ENCODE data around the gene KIAA1755. TPM values are rescaled to one million over a fixed set of nuclear protein-coding genes. Genes with fewer than 3 reads are reported as not detected.

Gene KIAA1755
- total and polyA plus RNA-seq, 3 experiments from 2014 or later = not detected

- no peak overlapping the region for H3K4me3 Mint-ChIP-seq
- no peaks in the 10 kb centered on the region for H3K4me1 Mint-ChIP-seq
- Histone ChIP-seq H3K9me3 (ENCODE audit: low read length) (no peaks in the 10 kb centered on the region), H3K27me3 (ENCODE audit: insufficient read depth, low read length, poor library complexity, severe bottlenecking) (no peaks in the 10 kb centered on the region), H3K4me3 (ENCODE audit: low read length) (no peak overlapping the region), H3K36me3 (ENCODE audit: insufficient read depth, low read length) (no peaks in the 10 kb centered on the region), H3K27ac (ENCODE audit: low read depth, low read length) (no peak overlapping the region), H3K4me1 (ENCODE audit: insufficient read depth, low read length) (no peaks in the 10 kb centered on the region)
- CTCF ChIA-PET = no interaction called here
- H3K27me3 Mint-ChIP-seq = peaks cover 3 to 20% of the 10 kb centered on the region in 2 donors
- H3K27ac Mint-ChIP-seq = no peak overlapping the region
- H3K9me3 Mint-ChIP-seq = no peaks in the 10 kb centered on the region
- H3K36me3 Mint-ChIP-seq = no peaks in the 10 kb centered on the region
- no peak for DNase-seq
- POLR2A ChIA-PET = no interaction called here
These were observed 65.0 kb downstream of the KIAA1755 start for GRCh38 chr20:38195521-38195920.

GRCh38 chr20:38194971-38195504, 65.5 kb downstream of the KIAA1755 start:
- no peaks in the 10 kb centered on the region for H3K9me3 Mint-ChIP-seq
- H3K4me3 Mint-ChIP-seq = no peak overlapping the region
- no peak overlapping the region for H3K27ac Mint-ChIP-seq
- H3K27me3 ChIP-seq (ENCODE audit: insufficient read depth, low read length, poor library complexity, severe bottlenecking) = no peaks in the 10 kb centered on the region
- no peaks in the 10 kb centered on the region for H3K4me1 ChIP-seq (ENCODE audit: insufficient read depth, low read length)
- H3K36me3 Mint-ChIP-seq = no peaks in the 10 kb centered on the region
- CTCF ChIA-PET = no interaction called here
- no peaks in the 10 kb centered on the region for H3K4me1 Mint-ChIP-seq
- no peak overlapping the region for H3K27ac ChIP-seq (ENCODE audit: low read depth, low read length)
- POLR2A ChIA-PET = no interaction called here
- no peak overlapping the region for H3K4me3 ChIP-seq (ENCODE audit: low read length)
- H3K9me3 ChIP-seq (ENCODE audit: low read length) = no peaks in the 10 kb centered on the region
- peaks cover 3 to 20% of the 10 kb centered on the region in 2 donors for H3K27me3 Mint-ChIP-seq
- H3K36me3 ChIP-seq (ENCODE audit: insufficient read depth, low read length) = no peaks in the 10 kb centered on the region
- DNase-seq = no peak

GRCh38 chr20:38193586-38194105, 66.9 kb downstream of the KIAA1755 start:
- Mint-ChIP-seq H3K27me3 (peaks cover 3 to 29% of the 10 kb centered on the region in 2 donors), H3K4me3 (no peak overlapping the region), H3K36me3 (no peaks in the 10 kb centered on the region), H3K9me3 (no peaks in the 10 kb centered on the region), H3K4me1 (no peaks in the 10 kb centered on the region), H3K27ac (no peak overlapping the region)
- DNase-seq = no peak
- Histone ChIP-seq H3K4me1 (ENCODE audit: insufficient read depth, low read length) (no peaks in the 10 kb centered on the region), H3K4me3 (ENCODE audit: low read length) (no peak overlapping the region), H3K27ac (ENCODE audit: low read depth, low read length) (no peak overlapping the region), H3K36me3 (ENCODE audit: insufficient read depth, low read length) (no peaks in the 10 kb centered on the region), H3K27me3 (ENCODE audit: insufficient read depth, low read length, poor library complexity, severe bottlenecking) (no peaks in the 10 kb centered on the region), H3K9me3 (ENCODE audit: low read length) (no peaks in the 10 kb centered on the region)
- ChIA-PET CTCF (interaction anchor here (1.0 to 1.9 kb wide), 2 partner anchors 28 to 136 kb away, joined by 3 to 5 read pairs; no protein-coding TSS in a partner anchor), POLR2A (no interaction called here)

GRCh38 chr20:38192323-38192885, 68.1 kb downstream of the KIAA1755 start:
- Histone ChIP-seq H3K27me3 (ENCODE audit: insufficient read depth, low read length, poor library complexity, severe bottlenecking) (no peaks in the 10 kb centered on the region), H3K4me1 (ENCODE audit: insufficient read depth, low read length) (no peaks in the 10 kb centered on the region), H3K9me3 (ENCODE audit: low read length) (no peaks in the 10 kb centered on the region), H3K27ac (ENCODE audit: low read depth, low read length) (no peak overlapping the region), H3K36me3 (ENCODE audit: insufficient read depth, low read length) (no peaks in the 10 kb centered on the region), H3K4me3 (ENCODE audit: low read length) (no peak overlapping the region)
- CTCF ChIA-PET = interaction anchor here (1.9 kb wide), 1 partner anchor 29 kb away, joined by 5 read pairs; no protein-coding TSS in a partner anchor
- Mint-ChIP-seq H3K4me3 (no peak overlapping the region), H3K9me3 (no peaks in the 10 kb centered on the region), H3K27ac (no peak overlapping the region), H3K27me3 (peaks cover 3 to 29% of the 10 kb centered on the region in 2 donors), H3K36me3 (no peaks in the 10 kb centered on the region), H3K4me1 (no peaks in the 10 kb centered on the region)
- DNase-seq = no peak
- POLR2A ChIA-PET = no interaction called here

- no peaks in the 10 kb centered on the region for H3K36me3 Mint-ChIP-seq
- Histone ChIP-seq H3K36me3 (ENCODE audit: insufficient read depth, low read length) (no peaks in the 10 kb centered on the region), H3K27ac (ENCODE audit: low read depth, low read length) (no peak overlapping the region), H3K4me1 (ENCODE audit: insufficient read depth, low read length) (no peaks in the 10 kb centered on the region), H3K9me3 (ENCODE audit: low read length) (no peaks in the 10 kb centered on the region), H3K27me3 (ENCODE audit: insufficient read depth, low read length, poor library complexity, severe bottlenecking) (no peaks in the 10 kb centered on the region), H3K4me3 (ENCODE audit: low read length) (no peak overlapping the region)
- DNase-seq = no peak
- ChIA-PET POLR2A (no interaction called here), CTCF (no interaction called here)
- H3K4me1 Mint-ChIP-seq = no peaks in the 10 kb centered on the region
- no peak overlapping the region for H3K27ac Mint-ChIP-seq
- no peak overlapping the region for H3K4me3 Mint-ChIP-seq
- H3K27me3 Mint-ChIP-seq = peaks cover 2 to 25% of the 10 kb centered on the region in 2 donors
- H3K9me3 Mint-ChIP-seq = no peaks in the 10 kb centered on the region
These were observed 68.9 kb downstream of the KIAA1755 start for GRCh38 chr20:38191654-38192053.

- Histone ChIP-seq H3K27me3 (ENCODE audit: insufficient read depth, low read length, poor library complexity, severe bottlenecking) (no peaks in the 10 kb centered on the region), H3K9me3 (ENCODE audit: low read length) (no peaks in the 10 kb centered on the region), H3K27ac (ENCODE audit: low read depth, low read length) (no peak overlapping the region), H3K4me1 (ENCODE audit: insufficient read depth, low read length) (no peaks in the 10 kb centered on the region), H3K36me3 (ENCODE audit: insufficient read depth, low read length) (no peaks in the 10 kb centered on the region), H3K4me3 (ENCODE audit: low read length) (no peak overlapping the region)
- Mint-ChIP-seq H3K27ac (no peak overlapping the region), H3K27me3 (peaks cover 0 to 22% of the 10 kb centered on the region in 2 donors), H3K9me3 (no peaks in the 10 kb centered on the region), H3K4me1 (no peaks in the 10 kb centered on the region), H3K4me3 (no peak overlapping the region), H3K36me3 (no peaks in the 10 kb centered on the region)
- POLR2A ChIA-PET = no interaction called here
- DNase-seq = no peak
- CTCF ChIA-PET = no interaction called here
These were observed 69.6 kb downstream of the KIAA1755 start for GRCh38 chr20:38190936-38191371.

- Mint-ChIP-seq H3K4me3 (no peak overlapping the region), H3K27me3 (peaks cover 0 to 21% of the 10 kb centered on the region in 2 donors), H3K36me3 (no peaks in the 10 kb centered on the region), H3K4me1 (no peaks in the 10 kb centered on the region), H3K9me3 (no peaks in the 10 kb centered on the region), H3K27ac (no peak overlapping the region)
- H3K9me3 ChIP-seq (ENCODE audit: low read length) = no peaks in the 10 kb centered on the region
- CTCF ChIA-PET = no interaction called here
- no peak overlapping the region for H3K4me3 ChIP-seq (ENCODE audit: low read length)
- no peaks in the 10 kb centered on the region for H3K27me3 ChIP-seq (ENCODE audit: insufficient read depth, low read length, poor library complexity, severe bottlenecking)
- no peak overlapping the region for H3K27ac ChIP-seq (ENCODE audit: low read depth, low read length)
- H3K4me1 ChIP-seq (ENCODE audit: insufficient read depth, low read length) = no peaks in the 10 kb centered on the region
- no peaks in the 10 kb centered on the region for H3K36me3 ChIP-seq (ENCODE audit: insufficient read depth, low read length)
- DNase-seq = no peak
- POLR2A ChIA-PET = no interaction called here
These were observed 70.4 kb downstream of the KIAA1755 start for GRCh38 chr20:38190166-38190565.

- Histone ChIP-seq H3K36me3 (ENCODE audit: insufficient read depth, low read length) (no peaks in the 10 kb centered on the region), H3K9me3 (ENCODE audit: low read length) (no peaks in the 10 kb centered on the region), H3K27me3 (ENCODE audit: insufficient read depth, low read length, poor library complexity, severe bottlenecking) (no peaks in the 10 kb centered on the region), H3K27ac (ENCODE audit: low read depth, low read length) (no peak overlapping the region), H3K4me1 (ENCODE audit: insufficient read depth, low read length) (no peaks in the 10 kb centered on the region), H3K4me3 (ENCODE audit: low read length) (no peak overlapping the region)
- Mint-ChIP-seq H3K9me3 (no peaks in the 10 kb centered on the region), H3K27me3 (peaks cover 3 to 27% of the 10 kb centered on the region in 2 donors), H3K27ac (peak overlapping the region in 2 of 8 donors; percentile 38 to 57), H3K4me1 (no peaks in the 10 kb centered on the region), H3K4me3 (no peak overlapping the region), H3K36me3 (no peaks in the 10 kb centered on the region)
- no peak for DNase-seq
- CTCF ChIA-PET = no interaction called here
- POLR2A ChIA-PET = no interaction called here
These were observed 73.0 kb downstream of the KIAA1755 start for GRCh38 chr20:38187517-38187916.

Data from CD8-positive, alpha-beta memory T cell (primary cell).